Activated T-cell treated with anti-CD3 and anti-CD28 coated beads, Interleukin-2, amount 50 U/mL, for 24 hours (primary cell): ENCODE measurements around the gene ZFAND3.

ENCODE experiments used
- DNase-seq: peaks from one replicate; pipeline ENCODE4 v3.0.0-alpha.2; 2020
- H3K27ac Mint-ChIP-seq: 2 replicates; pipeline ENCODE4 v1.8.0; 2020; ENCODE audit warnings: mild to moderate bottlenecking, mixed read lengths
- H3K27me3 Mint-ChIP-seq: 2 replicates; pipeline ENCODE4 v1.8.0; 2020; ENCODE audit warnings: mixed read lengths
- H3K36me3 Mint-ChIP-seq: 2 replicates; pipeline ENCODE4 v1.8.0; 2020; ENCODE audit warnings: low read depth, mixed read lengths
- H3K4me1 Mint-ChIP-seq: 2 replicates; pipeline ENCODE4 v1.8.0; 2020; ENCODE audit warnings: low read depth, mixed read lengths
- H3K4me3 Mint-ChIP-seq: 2 replicates; pipeline ENCODE4 v1.8.0; 2020; ENCODE audit warnings: mild to moderate bottlenecking, moderate library complexity, mixed read lengths
- H3K9me3 Mint-ChIP-seq: 2 replicates; pipeline ENCODE4 v1.8.0; 2020; ENCODE audit warnings: mixed read lengths

The ZFAND3 gene

GRCh38 chr6:38051819-38052434, 232.4 kb downstream of the ZFAND3 start:
- H3K27ac Mint-ChIP-seq = no peak overlapping the region
- H3K4me3 Mint-ChIP-seq = no peak overlapping the region
- peaks cover 41% of the 10 kb centered on the region for H3K4me1 Mint-ChIP-seq
- no peaks in the 10 kb centered on the region for H3K27me3 Mint-ChIP-seq
- peaks cover 9% of the 10 kb centered on the region for H3K36me3 Mint-ChIP-seq
- DNase-seq = no peak
- peaks cover 8% of the 10 kb centered on the region for H3K9me3 Mint-ChIP-seq

- Mint-ChIP-seq H3K36me3 (peaks cover 6% of the 10 kb centered on the region), H3K27me3 (no peaks in the 10 kb centered on the region), H3K27ac (no peak overlapping the region), H3K4me1 (peaks cover 56% of the 10 kb centered on the region), H3K4me3 (no peak overlapping the region), H3K9me3 (peaks cover 4% of the 10 kb centered on the region)
- no peak for DNase-seq
Measured at GRCh38 chr6:38054527-38055202, 235.1 kb downstream of the ZFAND3 start.

- Mint-ChIP-seq H3K9me3 (peaks cover 3% of the 10 kb centered on the region), H3K27ac (no peak overlapping the region), H3K4me1 (peaks cover 55% of the 10 kb centered on the region), H3K4me3 (no peak overlapping the region), H3K27me3 (no peaks in the 10 kb centered on the region), H3K36me3 (peaks cover 4% of the 10 kb centered on the region)
- DNase-seq = no peak
Measured at GRCh38 chr6:38055203-38055589, 235.7 kb downstream of the ZFAND3 start.

GRCh38 chr6:38056361-38056760, 236.8 kb downstream of the ZFAND3 start:
- H3K9me3 Mint-ChIP-seq = no peaks in the 10 kb centered on the region
- peaks cover 49% of the 10 kb centered on the region for H3K4me1 Mint-ChIP-seq
- H3K27me3 Mint-ChIP-seq = no peaks in the 10 kb centered on the region

GRCh38 chr6:38057994-38058393, 238.5 kb downstream of the ZFAND3 start:
- Mint-ChIP-seq H3K27me3 (no peaks in the 10 kb centered on the region), H3K4me1 (peaks cover 43% of the 10 kb centered on the region), H3K27ac (peak overlapping the region; percentile 83), H3K4me3 (no peak overlapping the region), H3K9me3 (no peaks in the 10 kb centered on the region), H3K36me3 (peaks cover 22% of the 10 kb centered on the region)
- peak; percentile 54 for DNase-seq

More at GRCh38 chr6:38056361-38056760, 236.8 kb downstream of the ZFAND3 start:
- H3K4me3 Mint-ChIP-seq = no peak overlapping the region
- DNase-seq = no peak
- H3K27ac Mint-ChIP-seq = no peak overlapping the region
- H3K36me3 Mint-ChIP-seq = peaks cover 5% of the 10 kb centered on the region

GRCh38 chr6:38062066-38062465, 242.5 kb downstream of the ZFAND3 start:
- no peak overlapping the region for H3K27ac Mint-ChIP-seq
- DNase-seq = no peak
- H3K36me3 Mint-ChIP-seq = peaks cover 57% of the 10 kb centered on the region
- H3K4me3 Mint-ChIP-seq = no peak overlapping the region
- no peaks in the 10 kb centered on the region for H3K9me3 Mint-ChIP-seq
- no peaks in the 10 kb centered on the region for H3K27me3 Mint-ChIP-seq
- H3K4me1 Mint-ChIP-seq = peaks cover 31% of the 10 kb centered on the region

- H3K4me3 Mint-ChIP-seq = no peak overlapping the region
- H3K27me3 Mint-ChIP-seq = no peaks in the 10 kb centered on the region
- DNase-seq = no peak
- peaks cover 21% of the 10 kb centered on the region for H3K4me1 Mint-ChIP-seq
- no peak overlapping the region for H3K27ac Mint-ChIP-seq
- H3K9me3 Mint-ChIP-seq = no peaks in the 10 kb centered on the region
- H3K36me3 Mint-ChIP-seq = peaks cover 65% of the 10 kb centered on the region
Measured at GRCh38 chr6:38063973-38064372, 244.4 kb downstream of the ZFAND3 start.

- Mint-ChIP-seq H3K27ac (no peak overlapping the region), H3K9me3 (no peaks in the 10 kb centered on the region), H3K36me3 (peaks cover 68% of the 10 kb centered on the region)
Measured at GRCh38 chr6:38064431-38064830, 244.9 kb downstream of the ZFAND3 start.

GRCh38 chr6:38065734-38066305, 246.3 kb downstream of the ZFAND3 start:
- peaks cover 29% of the 10 kb centered on the region for H3K4me1 Mint-ChIP-seq
- no peaks in the 10 kb centered on the region for H3K27me3 Mint-ChIP-seq
- peaks cover 69% of the 10 kb centered on the region for H3K36me3 Mint-ChIP-seq
- no peak overlapping the region for H3K4me3 Mint-ChIP-seq
- no peaks in the 10 kb centered on the region for H3K9me3 Mint-ChIP-seq
- no peak overlapping the region for H3K27ac Mint-ChIP-seq
- DNase-seq = no peak

More at GRCh38 chr6:38064431-38064830, 244.9 kb downstream of the ZFAND3 start:
- no peak for DNase-seq
- no peaks in the 10 kb centered on the region for H3K27me3 Mint-ChIP-seq
- H3K4me3 Mint-ChIP-seq = no peak overlapping the region
- H3K4me1 Mint-ChIP-seq = peaks cover 26% of the 10 kb centered on the region

- no peaks in the 10 kb centered on the region for H3K27me3 Mint-ChIP-seq
- peaks cover 31% of the 10 kb centered on the region for H3K4me1 Mint-ChIP-seq
- H3K27ac Mint-ChIP-seq = no peak overlapping the region
- H3K36me3 Mint-ChIP-seq = peaks cover 53% of the 10 kb centered on the region
- no peak overlapping the region for H3K4me3 Mint-ChIP-seq
- no peak for DNase-seq
- H3K9me3 Mint-ChIP-seq = no peaks in the 10 kb centered on the region
Measured at GRCh38 chr6:38067263-38067980, 247.9 kb downstream of the ZFAND3 start.

- H3K4me3 Mint-ChIP-seq = no peak overlapping the region
- peaks cover 34% of the 10 kb centered on the region for H3K4me1 Mint-ChIP-seq
- no peak overlapping the region for H3K27ac Mint-ChIP-seq
- H3K9me3 Mint-ChIP-seq = no peaks in the 10 kb centered on the region
- H3K36me3 Mint-ChIP-seq = peaks cover 41% of the 10 kb centered on the region
- no peak for DNase-seq
- H3K27me3 Mint-ChIP-seq = no peaks in the 10 kb centered on the region
Measured at GRCh38 chr6:38068854-38069590, 249.5 kb downstream of the ZFAND3 start.

- peaks cover 46% of the 10 kb centered on the region for H3K36me3 Mint-ChIP-seq
- H3K4me3 Mint-ChIP-seq = no peak overlapping the region
- H3K27me3 Mint-ChIP-seq = no peaks in the 10 kb centered on the region
- H3K27ac Mint-ChIP-seq = no peak overlapping the region
- peaks cover 10% of the 10 kb centered on the region for H3K4me1 Mint-ChIP-seq
- DNase-seq = no peak
- no peaks in the 10 kb centered on the region for H3K9me3 Mint-ChIP-seq
Measured at GRCh38 chr6:38077488-38078030, 258.0 kb downstream of the ZFAND3 start.

- no peak for DNase-seq
- Mint-ChIP-seq H3K4me1 (peaks cover 8% of the 10 kb centered on the region), H3K27me3 (no peaks in the 10 kb centered on the region), H3K4me3 (no peak overlapping the region), H3K9me3 (no peaks in the 10 kb centered on the region), H3K36me3 (peaks cover 52% of the 10 kb centered on the region), H3K27ac (no peak overlapping the region)
Measured at GRCh38 chr6:38078671-38079070, 259.1 kb downstream of the ZFAND3 start.

- no peaks in the 10 kb centered on the region for H3K27me3 Mint-ChIP-seq
- H3K4me1 Mint-ChIP-seq = peaks cover 8% of the 10 kb centered on the region
- no peak overlapping the region for H3K27ac Mint-ChIP-seq
- H3K9me3 Mint-ChIP-seq = no peaks in the 10 kb centered on the region
- peaks cover 57% of the 10 kb centered on the region for H3K36me3 Mint-ChIP-seq
- no peak overlapping the region for H3K4me3 Mint-ChIP-seq
- no peak for DNase-seq
Measured at GRCh38 chr6:38079107-38079506, 259.6 kb downstream of the ZFAND3 start.
